Measurements from ENCODE around the gene NTF4.

- TF ChIP-seq CTCF (IDR thresholded peaks at IDR 0.05), result no peak
- TF ChIP-seq POLR2A (IDR thresholded peaks at IDR 0.05), result no peak
These were observed 34.2 kb upstream of the NTF4 start for GRCh38 chr19:49098795-49099194.

Measured in body of pancreas (tissue), 4 donors.